HEK293T (cell line): ENCODE data around the gene DOCK9.

ENCODE experiments used
- CTCF ChIA-PET: fragments of 350-600 bp; formaldehyde crosslinking; extraction: SDS; loops from one replicate; lab custom pipeline; 2021; ENCODE audit warnings: antibody characterized with exemption, inconsistent platforms; lab: Yijun Ruan, JAX
- POLR2A ChIA-PET: fragments of 350-600 bp; formaldehyde crosslinking; extraction: SDS; loops from one replicate; lab custom pipeline; 2020; ENCODE audit warnings: antibody characterized with exemption, inconsistent platforms; lab: Yijun Ruan, JAX
- DNase-seq: peaks from one replicate; pipeline ENCODE4 v3.0.0; 2012; ENCODE audit warnings: mixed read lengths; ENCODE audit errors: extremely low spot score
- ARNT ChIP-seq: fragments of 450-650 bp; IDR thresholded peaks from 2 replicates; pipeline ENCODE4 v1.6.1; 2017; ENCODE audit warnings: mild to moderate bottlenecking
- BHLHE40 ChIP-seq: fragments of 450-650 bp; IDR thresholded peaks from 2 replicates; pipeline ENCODE4 v1.6.1; 2016; ENCODE audit warnings: mild to moderate bottlenecking, moderate library complexity, borderline replicate concordance
- CTBP1 ChIP-seq: fragments of 450-650 bp; IDR thresholded peaks from 2 replicates; pipeline ENCODE4 v1.6.1; 2016; ENCODE audit warnings: borderline replicate concordance
- ELF4 ChIP-seq: fragments of 450-650 bp; IDR thresholded peaks from 2 replicates; pipeline ENCODE4 v1.6.1; 2017; ENCODE audit warnings: antibody characterized with exemption
- FOXA1 ChIP-seq: fragments of 450-650 bp; IDR thresholded peaks from 2 replicates; pipeline ENCODE4 v1.6.1; 2016; ENCODE audit warnings: mild to moderate bottlenecking
- FOXK2 ChIP-seq: fragments of 450-650 bp; IDR thresholded peaks from 2 replicates; pipeline ENCODE4 v1.6.1; 2016; ENCODE audit warnings: mild to moderate bottlenecking
- FOXM1 ChIP-seq: fragments of 450-650 bp; IDR thresholded peaks from 2 replicates; pipeline ENCODE4 v1.6.1; 2017; ENCODE audit warnings: mild to moderate bottlenecking, borderline replicate concordance
- HDGF ChIP-seq: fragments of 450-650 bp; IDR thresholded peaks from 2 replicates; pipeline ENCODE4 v1.6.1; 2017; ENCODE audit warnings: antibody characterized with exemption, borderline replicate concordance
- L3MBTL2 ChIP-seq: fragments of 450-650 bp; conservative IDR thresholded peaks from 2 replicates; pipeline ENCODE4 v1.6.1; 2016; ENCODE audit warnings: mild to moderate bottlenecking
- LEF1 ChIP-seq: fragments of 450-650 bp; IDR thresholded peaks from 2 replicates; pipeline ENCODE4 v1.6.1; 2017; ENCODE audit warnings: mild to moderate bottlenecking, borderline replicate concordance
- NFRKB ChIP-seq: fragments of 450-650 bp; IDR thresholded peaks from 2 replicates; pipeline ENCODE4 v1.6.1; 2016; ENCODE audit warnings: mild to moderate bottlenecking, moderate library complexity
- SP1 ChIP-seq: fragments of 450-650 bp; IDR thresholded peaks from 2 replicates; pipeline ENCODE4 v1.6.1; 2017
- SUZ12 ChIP-seq: fragments of 450-650 bp; IDR thresholded peaks from 2 replicates; pipeline ENCODE4 v1.6.1; 2016; ENCODE audit warnings: mild to moderate bottlenecking
- TARDBP ChIP-seq: fragments of 450-650 bp; IDR thresholded peaks from 2 replicates; pipeline ENCODE4 v1.6.1; 2016
- ZNF384 ChIP-seq: fragments of 450-650 bp; IDR thresholded peaks from 2 replicates; pipeline ENCODE4 v1.6.1; 2016
- TF ChIP-seq, protein P1 (sequence below): fragments of 450-650 bp; IDR thresholded peaks from 2 replicates; pipeline ENCODE4 v1.6.1; 2016

DOCK9 gene

DNA sequence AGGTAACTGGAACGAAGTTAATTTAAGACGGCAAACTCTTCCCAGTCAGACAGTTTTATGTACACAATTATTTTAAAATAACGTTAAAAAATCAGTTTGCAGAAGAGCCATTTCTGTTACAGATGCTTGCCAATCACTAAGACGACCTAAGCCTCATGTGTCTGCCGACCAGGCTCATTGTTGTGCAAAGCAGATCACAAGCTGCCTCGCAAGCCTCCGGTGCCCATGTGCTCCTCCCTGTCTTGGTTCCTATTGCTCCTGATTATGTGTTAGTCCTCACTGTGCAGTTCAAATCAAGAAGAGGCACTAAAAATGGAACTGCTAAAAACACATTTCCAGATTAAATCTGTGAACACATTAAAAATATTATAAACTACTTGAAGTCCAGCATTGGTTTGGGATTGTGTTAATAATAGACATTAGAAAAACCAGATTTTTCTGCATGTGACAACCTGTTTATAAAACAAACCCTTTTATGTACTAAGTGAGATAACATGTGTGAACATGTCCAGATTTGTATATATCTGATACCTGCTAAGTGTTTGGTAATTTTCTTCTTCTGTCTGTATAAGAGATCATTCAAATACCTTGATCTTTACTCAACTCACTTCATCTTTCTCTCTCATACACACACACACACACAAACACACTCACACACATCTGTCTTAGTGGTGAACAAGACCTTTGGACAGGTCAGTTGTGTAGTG, 143.5 kb downstream of the DOCK9 start:
- POLR2A ChIA-PET, result no interaction called here
- TF ChIP-seq NFRKB (no peak), LEF1 (no peak), TARDBP (no peak), FOXM1 (no peak), HDGF (no peak), FOXA1 (no peak), CTBP1 (no peak), ZNF384 (no peak), FOXK2 (no peak), ARNT (no peak), SUZ12 (no peak), SP1 (no peak), BHLHE40 (no peak)
- TF ChIP-seq, protein P1, sequence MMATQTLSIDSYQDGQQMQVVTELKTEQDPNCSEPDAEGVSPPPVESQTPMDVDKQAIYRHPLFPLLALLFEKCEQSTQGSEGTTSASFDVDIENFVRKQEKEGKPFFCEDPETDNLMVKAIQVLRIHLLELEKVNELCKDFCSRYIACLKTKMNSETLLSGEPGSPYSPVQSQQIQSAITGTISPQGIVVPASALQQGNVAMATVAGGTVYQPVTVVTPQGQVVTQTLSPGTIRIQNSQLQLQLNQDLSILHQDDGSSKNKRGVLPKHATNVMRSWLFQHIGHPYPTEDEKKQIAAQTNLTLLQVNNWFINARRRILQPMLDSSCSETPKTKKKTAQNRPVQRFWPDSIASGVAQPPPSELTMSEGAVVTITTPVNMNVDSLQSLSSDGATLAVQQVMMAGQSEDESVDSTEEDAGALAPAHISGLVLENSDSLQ, result no peak
- CTCF ChIA-PET, result no interaction called here
- DNase-seq, result no peak

DNA sequence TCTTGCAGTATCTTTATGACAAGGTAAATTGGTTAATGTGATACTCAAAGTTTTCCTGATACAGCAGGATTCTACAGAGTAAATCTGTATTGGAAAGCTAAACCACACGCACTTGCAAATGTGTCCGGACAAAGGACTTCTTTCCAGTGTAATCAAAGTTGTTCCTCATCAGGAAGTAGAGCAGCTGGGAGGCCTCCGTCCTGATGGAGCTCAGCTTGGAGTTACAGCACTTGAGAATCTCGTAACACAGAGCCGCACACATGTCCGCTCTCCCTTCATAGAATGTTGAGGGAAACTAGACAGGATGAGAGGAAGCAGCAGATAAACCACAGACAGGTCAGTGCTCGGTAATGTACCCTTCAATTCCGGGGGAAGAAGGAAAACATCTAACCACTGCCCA, 146.6 kb downstream of the DOCK9 start:
- DNase-seq, result no peak
- ChIA-PET CTCF (no interaction called here), POLR2A (no interaction called here)
- TF ChIP-seq HDGF (no peak), NFRKB (no peak), LEF1 (no peak), TARDBP (no peak), FOXA1 (no peak), ARNT (no peak), CTBP1 (no peak), ZNF384 (no peak), ELF4 (no peak), L3MBTL2 (no peak), SP1 (no peak), BHLHE40 (no peak), SUZ12 (no peak), FOXK2 (no peak), FOXM1 (no peak)
- TF ChIP-seq, protein P1, result no peak

DNA sequence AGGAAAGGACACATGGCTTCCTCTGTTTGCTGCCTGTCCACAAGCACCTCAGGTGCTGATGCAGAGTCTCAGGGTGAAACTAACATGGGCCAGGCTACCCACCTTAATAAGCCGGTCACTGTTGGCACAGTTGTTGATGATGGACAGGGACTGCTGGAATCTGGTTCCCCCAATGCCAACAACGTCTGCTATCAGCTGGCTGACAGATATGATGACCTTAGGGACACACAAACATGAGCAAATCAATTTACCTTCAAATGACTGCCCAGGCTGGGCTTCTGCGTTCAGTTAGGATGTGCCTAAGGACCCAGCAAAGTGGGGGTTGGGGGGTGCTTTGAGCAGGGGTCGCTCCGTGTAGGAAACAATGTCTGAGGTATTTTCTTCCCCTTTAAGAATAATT, 148.3 kb downstream of the DOCK9 start:
- TF ChIP-seq TARDBP (no peak), ZNF384 (no peak), L3MBTL2 (no peak), CTBP1 (no peak)
- DNase-seq, result no peak
- ChIA-PET POLR2A (no interaction called here), CTCF (interaction anchor here (3.4 kb wide), 1 partner anchor 10 kb away, joined by 25 read pairs; no protein-coding TSS in a partner anchor)

DNA sequence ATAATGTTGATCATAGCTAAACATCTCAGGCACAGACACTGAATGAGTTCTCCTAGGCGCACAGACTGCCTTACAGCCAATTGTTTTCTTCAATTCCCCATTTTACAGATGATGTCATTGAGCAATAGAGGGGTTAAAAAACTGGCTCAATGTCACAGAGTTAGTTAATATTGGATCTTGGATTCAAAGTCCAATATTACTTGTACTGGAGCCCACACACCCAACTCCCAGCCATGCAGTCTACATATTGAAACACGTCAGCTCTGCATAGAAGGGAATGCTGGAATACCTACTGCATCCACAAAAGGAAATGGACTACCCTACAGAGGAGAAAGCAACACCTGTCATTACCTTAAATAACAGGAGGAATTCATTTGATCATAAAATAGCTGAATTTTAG, 149.2 kb downstream of the DOCK9 start:
- CTCF ChIA-PET, result interaction anchor here (0.5 to 3.4 kb wide), 3 partner anchors 11 to 973 kb away, joined by 3 to 25 read pairs (median 3); no protein-coding TSS in a partner anchor
- POLR2A ChIA-PET, result no interaction called here
- no peak for TF ChIP-seq LEF1
- no peak for TF ChIP-seq ZNF384
- TF ChIP-seq TARDBP, result no peak
- no peak for TF ChIP-seq ELF4
- no peak for TF ChIP-seq FOXM1
- no peak for TF ChIP-seq BHLHE40
- no peak for TF ChIP-seq FOXA1
- TF ChIP-seq SP1, result no peak
- no peak for TF ChIP-seq ARNT
- TF ChIP-seq CTBP1, result no peak
- DNase-seq, result no peak

DNA sequence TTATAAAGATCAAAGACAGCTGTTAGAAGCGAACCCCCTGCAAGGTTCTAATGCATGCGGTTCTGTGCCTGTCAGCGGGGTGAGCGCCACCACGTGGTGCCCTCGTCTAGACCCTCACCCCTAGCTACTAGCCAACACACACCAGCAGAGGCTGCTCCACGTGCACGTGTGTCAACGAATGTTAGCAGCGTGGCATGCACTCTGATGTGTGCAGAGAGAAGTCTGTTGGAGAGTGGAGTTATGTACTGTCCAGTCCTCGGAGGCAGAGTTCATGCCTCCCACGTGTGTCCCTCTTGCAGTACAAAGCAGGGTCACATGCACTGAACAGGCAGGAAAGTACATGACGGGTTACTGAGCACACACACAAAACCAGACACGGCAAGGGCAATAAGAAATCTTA, 150.4 kb downstream of the DOCK9 start:
- ChIA-PET POLR2A (no interaction called here), CTCF (interaction anchor here (3.4 kb wide), 1 partner anchor 12 kb away, joined by 25 read pairs; no protein-coding TSS in a partner anchor)
- TF ChIP-seq CTBP1, result no peak
- TF ChIP-seq LEF1, result no peak
- no peak for TF ChIP-seq L3MBTL2
- TF ChIP-seq ARNT, result no peak
- TF ChIP-seq TARDBP, result no peak
- no peak for TF ChIP-seq SUZ12
- TF ChIP-seq ELF4, result no peak
- no peak for DNase-seq

DNA sequence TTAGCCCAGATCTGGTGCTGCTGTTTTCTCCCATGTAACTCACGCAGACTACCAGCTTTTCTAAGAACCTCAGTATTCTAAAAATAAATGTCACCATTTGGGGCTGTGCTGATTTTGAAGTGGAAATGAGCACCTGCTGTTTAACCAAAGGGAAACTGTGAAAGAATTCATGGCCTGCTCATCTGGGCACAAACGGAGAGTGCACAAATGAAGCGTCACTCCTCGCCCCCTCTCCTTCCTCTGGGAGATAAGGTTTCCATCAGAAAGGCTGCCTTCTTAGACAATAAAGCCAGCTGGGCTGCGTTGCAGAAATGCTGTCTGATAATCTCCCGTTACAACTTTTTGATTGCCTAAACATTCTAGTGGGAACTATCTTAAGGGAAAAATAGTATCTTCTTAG, 151.7 kb downstream of the DOCK9 start:
- TF ChIP-seq HDGF, result no peak
- no peak for TF ChIP-seq L3MBTL2
- TF ChIP-seq TARDBP, result no peak
- no peak for TF ChIP-seq ELF4
- TF ChIP-seq, protein P1, result no peak
- no peak for TF ChIP-seq LEF1
- no peak for TF ChIP-seq NFRKB
- no peak for TF ChIP-seq FOXM1
- DNase-seq, result no peak
- POLR2A ChIA-PET, result no interaction called here
- CTCF ChIA-PET, result no interaction called here

DNA sequence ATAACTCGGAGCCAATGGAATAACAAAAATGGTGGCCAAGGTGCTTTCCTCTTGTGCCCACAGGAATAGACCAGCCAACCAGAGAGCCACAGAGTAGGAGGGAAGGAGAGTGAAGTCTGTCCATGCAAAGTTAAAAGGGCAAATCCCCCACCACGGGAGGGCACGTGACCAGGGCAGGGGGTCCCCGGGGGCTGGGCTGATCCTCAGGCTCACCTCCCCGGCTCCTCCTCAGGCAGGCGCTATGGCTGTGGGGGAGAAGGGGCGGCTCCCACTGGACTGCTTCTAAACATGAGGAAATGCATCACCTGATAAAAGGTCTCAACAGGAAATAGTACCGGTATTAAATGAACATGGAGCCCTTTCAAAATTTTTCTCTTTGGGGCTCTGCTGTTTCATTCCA, 152.2 kb downstream of the DOCK9 start:
- TF ChIP-seq FOXK2, result no peak
- TF ChIP-seq FOXA1, result no peak
- ChIA-PET CTCF (no interaction called here), POLR2A (no interaction called here)
- DNase-seq, result no peak
